ENCODE measurements around the gene YIPF6.

- TF ChIP-seq POLR2AphosphoS5 (IDR thresholded peaks at IDR 0.05; ENCODE audit: low read depth, low read length) (no peak), ZNF274 (IDR thresholded peaks at IDR 0.05; ENCODE audit: low read depth, low read length) (no peak), EZH2 (IDR thresholded peaks at IDR 0.05) (no peak), ZFX (IDR thresholded peaks at IDR 0.05) (no peak), MAX (IDR thresholded peaks at IDR 0.05) (no peak), REST (IDR thresholded peaks at IDR 0.05; ENCODE audit: low read depth) (no peak), CTCF (IDR thresholded peaks at IDR 0.05 in 2 of 3, conservative IDR thresholded peaks at IDR 0.05 in 1 of 3; ENCODE audit: borderline replicate concordance in 1 of 3, insufficient read depth in 1 of 3, low read depth in 2 of 3, low read length in 2 of 3) (no peak), CEBPB (IDR thresholded peaks at IDR 0.05; ENCODE audit: low read depth) (no peak), POLR2A (IDR thresholded peaks at IDR 0.05; ENCODE audit: borderline replicate concordance, extremely low read depth, insufficient read depth, insufficient read length) (no peak)
Observed at GRCh38 chrX:68498044-68498507, 775 bp upstream of the YIPF6 start.
